Brain microvascular endothelial cell (primary cell): ENCODE measurements around the gene KCMF1.

Source experiments
- DNase-seq: peaks from one replicate; pipeline ENCODE4 v3.0.0-alpha.2; 2020
- H3K27ac ChIP-seq: fragments of 250-450 bp; sonication (Bioruptor Pico); 2 replicates; pipeline ENCODE4 v1.5.1; 2020; ENCODE audit warnings: mild to moderate bottlenecking, moderate library complexity
- H3K27me3 ChIP-seq: fragments of 250-450 bp; sonication (Bioruptor Pico); replicated peaks from 2 replicates; pipeline ENCODE4 v1.5.1; 2020; ENCODE audit warnings: mild to moderate bottlenecking
- H3K36me3 ChIP-seq: fragments of 250-450 bp; sonication (Bioruptor Pico); replicated peaks from 2 replicates; pipeline ENCODE4 v1.5.1; 2020; ENCODE audit warnings: mild to moderate bottlenecking
- H3K4me3 ChIP-seq: 2 replicates; pipeline ENCODE4 v1.5.1; 2011; ENCODE audit warnings: low read depth, mild to moderate bottlenecking, control low read depth, low read length, moderate library complexity
- CTCF ChIP-seq: IDR thresholded peaks from 2 replicates; pipeline ENCODE4 v1.5.1; 2011; ENCODE audit warnings: low read depth, mild to moderate bottlenecking, moderate library complexity, low read length, control low read depth, inconsistent platforms; ENCODE audit errors: missing control alignments
- in situ Hi-C: cut with HindIII; loops from 2 replicates; pipeline ENCODE4 v1.10.0; 2017; ENCODE audit warnings: low sequenced_read_pairs, low pct_ligation_motif_present

KCMF1 gene

GRCh38 chr2:85104228-85104627 lies 133.3 kb downstream of the KCMF1 start:
- no peak for TF ChIP-seq CTCF
- Histone ChIP-seq H3K27ac (no peak overlapping the region), H3K36me3 (no peaks in the 10 kb centered on the region), H3K27me3 (no peaks in the 10 kb centered on the region), H3K4me3 (no peak overlapping the region)
- DNase-seq, result no peak
- in situ Hi-C loops, result no loop called here

GRCh38 chr2:85106489-85107180 lies 135.7 kb downstream of the KCMF1 start:
- no peak for TF ChIP-seq CTCF
- H3K27ac ChIP-seq, result no peak overlapping the region
- H3K36me3 ChIP-seq, result no peaks in the 10 kb centered on the region
- in situ Hi-C loops, result no loop called here
- H3K4me3 ChIP-seq, result no peak overlapping the region
- DNase-seq, result peak; percentile 60
- H3K27me3 ChIP-seq, result no peaks in the 10 kb centered on the region
